GM10847 (cell line): Measurements from ENCODE around the gene OGFR.
A peak's percentile ranks its signal among the peaks of the same experiment; 100 is the strongest.

Source experiments
- POLR2A ChIP-seq: IDR thresholded peaks from 2 replicates; pipeline ENCODE4 v1.6.1; 2011; ENCODE audit not compliant: insufficient read length; ENCODE audit errors: extremely low read depth

The OGFR gene

GRCh38 chr20:62804627-62805154 is at the start of gene OGFR:
TSS of gene OGFR (plus strand) at chr20:62804835. CDS start at chr20:62804860, 25 bp downstream.
- TF ChIP-seq POLR2A: peak; percentile 69

- no peak for TF ChIP-seq POLR2A
These were observed 49.7 kb upstream of the OGFR start for GRCh38 chr20:62754991-62755356.

- TF ChIP-seq POLR2A: no peak
These were observed 48.6 kb upstream of the OGFR start for GRCh38 chr20:62755817-62756724.

GRCh38 chr20:62758226-62758912 is 46.3 kb upstream of the OGFR start:
- no peak for TF ChIP-seq POLR2A

GRCh38 chr20:62759981-62760431 is 44.6 kb upstream of the OGFR start:
- TF ChIP-seq POLR2A: no peak

GRCh38 chr20:62760471-62760855 is 44.2 kb upstream of the OGFR start:
- TF ChIP-seq POLR2A: no peak

- TF ChIP-seq POLR2A: no peak
These were observed 43.5 kb upstream of the OGFR start for GRCh38 chr20:62760856-62761758.

- TF ChIP-seq POLR2A: no peak
These were observed 42.9 kb upstream of the OGFR start for GRCh38 chr20:62761759-62762131.

- TF ChIP-seq POLR2A: no peak
These were observed 42.3 kb upstream of the OGFR start for GRCh38 chr20:62762376-62762775.

GRCh38 chr20:62762801-62763368 is 41.8 kb upstream of the OGFR start:
- TF ChIP-seq POLR2A: no peak

- TF ChIP-seq POLR2A: no peak
These were observed 41.2 kb upstream of the OGFR start for GRCh38 chr20:62763404-62763803.

- TF ChIP-seq POLR2A: no peak
These were observed 40.3 kb upstream of the OGFR start for GRCh38 chr20:62764156-62764935.

GRCh38 chr20:62765021-62765420 is 39.6 kb upstream of the OGFR start:
- TF ChIP-seq POLR2A: no peak

GRCh38 chr20:62765432-62766070 is 39.1 kb upstream of the OGFR start:
- no peak for TF ChIP-seq POLR2A

GRCh38 chr20:62766071-62766450 is 38.6 kb upstream of the OGFR start:
- TF ChIP-seq POLR2A: no peak
